ENCODE data around the gene KPTN. TPM values are rescaled to one million over a fixed set of nuclear protein-coding genes. Genes with fewer than 3 reads are reported as not detected.

KPTN gene
- total and polyA plus RNA-seq, 2 donors (not counting 1 experiment from before 2014, with no cell fraction given), result 5.3 to 6.9 TPM

DNA sequence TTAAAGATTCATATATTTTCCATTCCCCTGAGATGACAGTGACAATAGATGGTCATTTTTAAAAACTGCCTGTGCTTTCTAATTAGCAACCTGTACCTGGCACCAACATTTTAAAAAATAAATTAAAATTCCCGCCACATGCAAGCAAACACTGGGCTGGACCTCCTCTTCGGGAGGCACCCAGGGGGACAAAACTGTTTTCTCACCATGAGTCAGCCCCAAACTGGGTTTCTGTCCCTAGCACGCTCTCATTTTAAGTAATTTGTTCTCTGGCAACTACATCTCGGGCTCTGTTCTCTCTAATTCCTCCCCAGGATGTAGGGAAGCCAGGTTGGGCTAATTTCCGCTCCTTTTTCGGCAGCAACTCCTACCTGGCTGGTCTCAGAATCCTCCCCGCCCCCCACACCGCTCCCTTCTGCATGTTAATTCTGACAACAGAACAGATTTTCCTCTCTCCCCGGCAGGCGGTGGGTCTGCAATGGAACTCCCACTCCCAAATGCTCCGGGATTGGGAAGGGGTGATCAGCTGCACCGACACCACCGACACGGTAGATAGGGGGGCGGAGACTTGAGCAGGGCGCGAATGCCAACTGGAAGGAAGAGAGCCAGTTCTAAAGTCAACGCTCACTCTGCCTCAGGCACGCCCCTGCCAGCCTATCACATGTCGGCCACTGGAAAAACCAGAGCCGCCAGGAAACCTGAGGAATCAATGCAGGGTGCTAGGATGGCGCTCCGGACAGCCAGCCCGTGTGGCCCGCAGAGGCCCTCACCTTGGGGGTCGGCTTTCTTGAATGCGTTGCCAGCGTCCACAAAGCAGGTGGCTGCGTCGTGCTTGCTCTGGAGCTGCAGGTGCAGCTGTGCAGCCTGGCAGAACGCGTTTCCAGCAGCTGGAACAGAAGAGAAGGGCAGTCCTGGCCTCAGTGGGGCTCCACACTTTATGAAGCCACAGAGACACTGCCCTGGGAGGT, 16.1 kb upstream of the KPTN start:
- Histone ChIP-seq H3K4me2 (ENCODE audit: extremely low read depth, insufficient read depth, low read length) (no peak overlapping the region), H3K79me2 (ENCODE audit: control insufficient read depth, insufficient read depth, low read length) (peaks cover 2% of the 10 kb centered on the region), H3K27me3 (ENCODE audit: control insufficient read depth, insufficient read depth, low read length) (no peaks in the 10 kb centered on the region), H2AFZ (ENCODE audit: low read length) (no peak overlapping the region), H3K9ac (ENCODE audit: insufficient read depth, low read length) (no peak overlapping the region), H3K9me3 (ENCODE audit: control insufficient read depth, insufficient read depth, low read depth, low read length) (no peaks in the 10 kb centered on the region), H3K4me3 (replicated peaks in 1 of 4; ENCODE audit: control extremely low read depth in 1 of 4, insufficient read depth in 1 of 4, low read depth in 3 of 4, low read length in 4 of 4) (no peak overlapping the region), H3K4me1 (ENCODE audit: control insufficient read depth, extremely low read depth, insufficient read depth, low read length) (no peaks in the 10 kb centered on the region), H3K36me3 (ENCODE audit: control insufficient read depth, insufficient read depth, low read length) (peaks cover 32% of the 10 kb centered on the region), H3K27ac (ENCODE audit: insufficient read depth, low read length) (no peak overlapping the region), H4K20me1 (ENCODE audit: control insufficient read depth, extremely low read depth, insufficient read depth, low read length) (no peaks in the 10 kb centered on the region)
- DNase-seq (ENCODE audit: low read depth in 2 of 2), result no peak
- no peak for TF ChIP-seq CTCF (conservative IDR thresholded peaks at IDR 0.05 in 1 of 2, IDR thresholded peaks at IDR 0.05 in 1 of 2; ENCODE audit: low read depth in 1 of 2, low read length in 2 of 2)
- TF ChIP-seq EZH2 (IDR thresholded peaks at IDR 0.05; ENCODE audit: low read length, missing control alignments), result no peak

GRCh38 chr19:47499371-47499770, 15.4 kb upstream of the KPTN start:
- DNase-seq (ENCODE audit: low read depth in 2 of 2), result no peak
- no peaks in the 10 kb centered on the region for H4K20me1 ChIP-seq (ENCODE audit: control insufficient read depth, extremely low read depth, insufficient read depth, low read length)
- H3K27ac ChIP-seq (ENCODE audit: insufficient read depth, low read length), result no peak overlapping the region
- H3K4me3 ChIP-seq (replicated peaks in 1 of 4; ENCODE audit: control extremely low read depth in 1 of 4, insufficient read depth in 1 of 4, low read depth in 3 of 4, low read length in 4 of 4), result no peak overlapping the region
- H3K9ac ChIP-seq (ENCODE audit: insufficient read depth, low read length), result no peak overlapping the region
- peaks cover 32% of the 10 kb centered on the region for H3K36me3 ChIP-seq (ENCODE audit: control insufficient read depth, insufficient read depth, low read length)
- peaks cover 2% of the 10 kb centered on the region for H3K79me2 ChIP-seq (ENCODE audit: control insufficient read depth, insufficient read depth, low read length)
- no peaks in the 10 kb centered on the region for H3K9me3 ChIP-seq (ENCODE audit: control insufficient read depth, insufficient read depth, low read depth, low read length)
- no peak overlapping the region for H3K4me2 ChIP-seq (ENCODE audit: extremely low read depth, insufficient read depth, low read length)
- H3K4me1 ChIP-seq (ENCODE audit: control insufficient read depth, extremely low read depth, insufficient read depth, low read length), result no peaks in the 10 kb centered on the region
- no peak overlapping the region for H2AFZ ChIP-seq (ENCODE audit: low read length)
- H3K27me3 ChIP-seq (ENCODE audit: control insufficient read depth, insufficient read depth, low read length), result no peaks in the 10 kb centered on the region
- TF ChIP-seq CTCF (conservative IDR thresholded peaks at IDR 0.05 in 1 of 2, IDR thresholded peaks at IDR 0.05 in 1 of 2; ENCODE audit: low read depth in 1 of 2, low read length in 2 of 2), result no peak
- TF ChIP-seq EZH2 (IDR thresholded peaks at IDR 0.05; ENCODE audit: low read length, missing control alignments), result no peak

DNA sequence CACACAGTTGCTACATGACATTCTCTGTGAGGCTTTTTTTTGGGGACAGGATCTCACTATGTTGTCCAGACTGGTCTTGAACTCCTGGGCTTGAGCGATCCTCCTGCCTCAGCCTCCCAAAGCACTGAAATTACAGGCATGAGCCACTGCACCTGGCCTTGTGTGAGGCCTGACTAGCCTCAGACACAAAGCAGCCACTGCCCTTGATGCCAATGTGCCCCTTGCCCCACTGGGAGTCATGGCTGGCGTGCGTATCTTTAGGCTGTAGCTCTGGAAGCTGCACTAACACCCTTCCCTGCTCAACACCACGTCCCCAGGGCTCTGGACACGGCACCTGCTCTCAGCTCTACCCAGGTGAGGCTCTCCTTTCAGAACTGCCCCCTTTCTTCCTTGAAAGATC, 14.5 kb upstream of the KPTN start:
- Histone ChIP-seq H3K79me2 (ENCODE audit: control insufficient read depth, insufficient read depth, low read length) (peaks cover 2% of the 10 kb centered on the region), H3K9ac (ENCODE audit: insufficient read depth, low read length) (no peak overlapping the region), H3K4me1 (ENCODE audit: control insufficient read depth, extremely low read depth, insufficient read depth, low read length) (no peaks in the 10 kb centered on the region), H3K4me2 (ENCODE audit: extremely low read depth, insufficient read depth, low read length) (no peak overlapping the region), H3K27ac (ENCODE audit: insufficient read depth, low read length) (no peak overlapping the region), H4K20me1 (ENCODE audit: control insufficient read depth, extremely low read depth, insufficient read depth, low read length) (no peaks in the 10 kb centered on the region), H2AFZ (ENCODE audit: low read length) (no peak overlapping the region), H3K36me3 (ENCODE audit: control insufficient read depth, insufficient read depth, low read length) (peaks cover 32% of the 10 kb centered on the region), H3K27me3 (ENCODE audit: control insufficient read depth, insufficient read depth, low read length) (no peaks in the 10 kb centered on the region), H3K4me3 (replicated peaks in 1 of 4; ENCODE audit: control extremely low read depth in 1 of 4, insufficient read depth in 1 of 4, low read depth in 3 of 4, low read length in 4 of 4) (no peak overlapping the region), H3K9me3 (ENCODE audit: control insufficient read depth, insufficient read depth, low read depth, low read length) (no peaks in the 10 kb centered on the region)
- TF ChIP-seq CTCF (conservative IDR thresholded peaks at IDR 0.05 in 1 of 2, IDR thresholded peaks at IDR 0.05 in 1 of 2; ENCODE audit: low read depth in 1 of 2, low read length in 2 of 2), result no peak
- no peak for TF ChIP-seq EZH2 (IDR thresholded peaks at IDR 0.05; ENCODE audit: low read length, missing control alignments)
- no peak for DNase-seq (ENCODE audit: low read depth in 2 of 2)

Measured in fibroblast of lung (primary cell).